Activated CD8-positive, alpha-beta memory T cell treated with anti-CD3 and anti-CD28 coated beads for 1 hour (primary cell): ENCODE measurements around the gene PIEZO2.
"Not testable (repeated sequence)": the region's sequence is repeated elsewhere in the genome, so short reads cannot be mapped to it uniquely, and the experiment has no call there.

ENCODE experiments used
- DNase-seq, 2 donors: peaks; one replicate each; pipeline ENCODE4 v3.0.0-alpha.2; 2020; ENCODE audit warnings: low read depth in 1 of 2; ENCODE audit errors: extremely low read depth in 1 of 2

Gene PIEZO2

GRCh38 chr18:11153097-11153496 lies 3.7 kb upstream of the PIEZO2 start:
- no peak for DNase-seq

- DNase-seq = no peak
Observed at GRCh38 chr18:11150271-11150615, 874 bp upstream of the PIEZO2 start.

DNA sequence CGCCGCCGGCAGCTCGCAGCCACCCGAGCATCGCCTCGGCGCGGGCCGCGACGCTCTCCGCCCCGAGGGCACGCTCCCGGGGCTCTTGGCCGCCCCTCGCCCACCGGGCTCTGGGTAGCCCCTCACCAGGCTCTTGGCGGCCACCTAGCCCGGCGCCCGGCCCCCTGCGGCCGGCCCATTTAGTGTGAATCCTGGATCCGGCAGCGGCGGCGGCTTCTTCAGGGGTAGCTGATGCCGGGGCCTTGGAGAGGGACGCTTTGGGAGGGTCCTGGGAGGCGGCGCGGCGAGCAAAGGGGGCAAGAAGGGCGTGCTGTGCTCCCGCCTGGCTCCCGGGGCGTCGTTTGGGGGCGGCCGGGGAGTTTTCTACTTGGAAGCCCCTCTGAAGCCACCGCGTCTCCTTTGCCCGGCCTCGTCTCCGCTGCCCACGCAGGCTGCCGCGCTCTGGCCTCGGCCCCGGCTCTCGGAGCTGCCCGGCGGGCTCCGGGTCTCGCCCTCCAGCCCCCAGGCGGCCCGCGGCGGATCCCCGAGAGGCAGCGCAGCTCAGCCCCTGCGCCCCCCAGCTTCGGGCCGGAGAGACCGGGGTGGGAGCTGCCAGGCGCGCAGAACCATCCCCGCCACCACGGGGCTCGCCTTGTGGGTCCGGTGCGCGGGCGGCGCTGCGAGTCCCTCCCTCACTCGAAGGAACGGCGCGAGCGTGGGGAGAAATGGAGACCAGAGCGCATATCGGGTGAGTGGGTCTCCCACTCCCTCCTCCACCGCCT lies 509 bp downstream of the PIEZO2 start:
- DNase-seq = no peak

DNA sequence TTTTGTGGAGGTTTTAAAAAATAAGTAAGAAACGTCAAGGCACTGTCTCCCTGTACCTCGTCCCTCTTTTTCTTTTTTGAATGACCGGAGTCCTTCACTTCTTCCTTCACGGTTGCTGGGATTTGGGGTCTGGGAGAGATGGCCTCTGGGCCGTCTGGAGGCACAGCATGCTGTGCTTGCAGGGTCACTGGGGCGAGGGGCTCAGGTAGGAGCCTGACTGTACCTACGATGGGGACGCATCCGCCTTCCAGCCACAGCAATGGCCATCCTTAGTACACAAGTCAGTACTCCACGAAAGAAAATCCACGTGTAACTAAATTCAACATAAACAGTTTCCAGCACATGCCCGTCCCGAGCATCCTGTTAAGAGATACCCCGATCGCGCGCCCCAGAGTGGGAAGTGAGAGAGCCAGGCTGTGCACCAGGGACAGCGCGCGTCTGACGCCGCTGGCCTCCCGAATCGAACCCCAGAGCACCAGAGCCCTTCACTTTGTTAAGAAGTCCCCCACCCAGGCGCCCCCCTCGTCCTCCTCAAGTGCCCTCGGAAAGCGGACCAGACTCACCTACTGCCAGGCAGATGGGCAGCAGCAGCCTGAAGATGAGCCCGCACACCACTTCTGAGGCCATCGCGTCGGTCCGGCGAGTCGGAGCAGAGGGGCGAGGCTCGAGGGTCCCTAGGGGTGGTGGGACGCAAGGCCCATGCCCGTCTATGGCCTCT lies 1.2 kb downstream of the PIEZO2 start:
- DNase-seq = no peak

GRCh38 chr18:11147371-11147951 lies 1.9 kb downstream of the PIEZO2 start:
- no peak for DNase-seq

DNA sequence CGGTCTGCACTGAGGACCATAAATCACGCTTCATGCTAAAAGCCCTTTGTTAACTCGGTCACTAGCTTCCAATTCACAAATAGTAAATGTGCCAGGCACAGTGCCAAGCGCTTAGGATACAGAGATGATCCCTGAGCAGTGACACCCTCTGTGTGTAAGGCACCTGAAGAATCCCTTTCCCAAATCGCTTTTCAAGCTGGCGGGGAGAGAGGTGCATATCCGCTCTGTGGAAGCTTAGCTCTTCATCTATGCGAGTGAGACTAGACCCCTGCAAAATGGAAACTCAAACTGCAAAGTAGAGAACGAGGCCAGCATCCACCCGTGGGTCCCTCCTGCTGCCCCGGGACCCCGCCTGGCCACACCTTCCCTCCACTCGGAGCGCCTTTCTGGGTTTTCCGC lies 2.4 kb downstream of the PIEZO2 start:
- no peak for DNase-seq

- DNase-seq = no peak
Observed at GRCh38 chr18:11146238-11146946, 3.0 kb downstream of the PIEZO2 start.

DNA sequence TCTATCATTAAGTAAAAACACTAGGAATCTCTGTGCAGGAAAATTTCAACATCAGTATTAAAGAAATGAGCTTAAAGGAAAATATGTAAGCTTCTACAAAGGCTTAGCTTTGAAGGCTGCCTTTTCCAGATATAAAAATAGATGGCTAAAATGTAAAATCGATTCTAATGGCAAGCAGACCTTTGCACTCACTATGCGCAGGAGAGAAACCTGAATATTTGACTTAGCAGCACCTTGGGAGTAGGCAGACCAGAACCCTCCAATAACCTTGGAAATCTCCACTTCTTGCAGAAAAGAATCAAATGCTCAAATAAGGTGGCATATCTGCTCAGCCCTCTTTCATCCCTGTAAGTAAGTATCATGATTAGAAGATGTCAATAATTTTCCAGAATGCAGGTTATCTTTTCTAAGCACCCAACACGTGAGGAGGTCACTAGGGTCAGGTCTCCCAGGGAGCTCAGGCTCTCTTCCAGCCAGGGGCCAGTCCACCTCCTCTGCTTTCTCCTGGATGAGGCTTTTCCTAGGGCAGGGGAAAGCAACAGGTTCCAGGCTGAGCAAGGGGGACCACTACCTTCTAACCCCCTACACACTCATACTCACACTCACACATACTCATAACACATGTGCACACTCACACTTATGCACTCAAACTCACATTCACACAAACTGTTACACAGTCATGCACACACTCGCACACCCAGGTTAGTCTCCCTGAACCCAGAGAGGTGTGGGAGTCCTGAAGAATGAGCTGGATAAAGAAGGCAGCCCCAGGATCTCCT lies 3.8 kb downstream of the PIEZO2 start:
- DNase-seq = no peak

- DNase-seq = no peak
Observed at GRCh38 chr18:11137400-11137799, 12.0 kb downstream of the PIEZO2 start.

DNA sequence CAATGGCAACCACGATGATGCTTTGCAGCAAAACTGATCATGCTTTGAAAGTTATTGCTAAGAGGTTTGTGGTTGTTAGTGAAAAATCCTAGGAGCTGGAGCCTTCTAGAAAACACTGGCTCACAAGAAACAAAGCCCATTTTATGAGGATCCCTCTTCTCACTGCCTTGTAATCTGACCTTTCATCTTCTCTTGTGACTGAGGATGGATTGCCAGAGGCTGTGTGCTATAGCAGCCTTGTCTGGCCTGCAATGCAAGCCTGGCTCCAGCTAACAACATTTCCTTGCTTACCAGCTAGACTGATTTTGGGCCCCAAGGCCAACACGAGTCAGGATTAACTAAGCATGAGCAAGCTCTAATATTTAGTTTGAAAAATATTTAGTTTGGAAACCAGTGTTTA lies 13.1 kb downstream of the PIEZO2 start:
- DNase-seq = no peak

- no peak for DNase-seq
Observed at GRCh38 chr18:11134940-11135339, 14.4 kb downstream of the PIEZO2 start.

- DNase-seq = not testable (repeated sequence)
Observed at GRCh38 chr18:11129059-11129458, 20.3 kb downstream of the PIEZO2 start.

DNA sequence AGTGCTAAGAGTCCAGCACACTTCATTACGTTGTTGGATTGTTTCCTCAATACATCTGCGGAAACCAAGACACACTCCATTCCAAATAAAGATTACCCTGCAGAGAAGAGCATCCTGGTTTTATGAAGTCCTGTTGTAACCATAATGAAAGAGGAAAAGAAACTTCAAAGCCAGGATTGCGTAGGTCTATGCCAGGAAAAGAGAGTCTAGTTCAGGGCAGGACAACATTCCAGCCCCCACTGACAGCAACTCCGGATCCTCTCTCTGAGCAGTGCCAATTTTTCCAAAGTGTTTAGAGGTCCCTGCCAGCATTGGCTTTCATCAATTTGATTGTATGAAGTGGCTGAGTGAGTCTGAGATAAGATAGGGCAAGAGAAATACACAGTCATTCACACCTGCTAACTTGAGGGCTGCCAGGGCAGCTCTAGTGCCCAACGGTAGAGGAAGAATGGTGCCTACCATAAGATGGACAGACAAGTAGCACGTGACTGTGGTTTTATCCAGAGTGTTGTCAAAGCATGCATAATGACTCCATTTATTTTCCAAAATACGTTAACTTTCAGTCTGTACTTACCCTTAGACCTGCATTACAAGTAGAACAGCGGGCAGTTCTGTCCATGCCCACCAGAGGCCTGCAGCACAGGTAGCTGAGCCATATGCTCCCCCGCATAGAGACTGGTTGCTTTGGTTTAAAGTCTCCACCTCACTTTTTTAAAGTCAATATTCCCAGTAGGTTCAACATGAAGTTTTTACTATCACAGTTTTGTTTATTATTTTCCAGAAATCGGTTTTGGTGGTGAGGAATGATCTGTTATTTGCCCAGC lies 23.7 kb downstream of the PIEZO2 start:
- no peak for DNase-seq

DNA sequence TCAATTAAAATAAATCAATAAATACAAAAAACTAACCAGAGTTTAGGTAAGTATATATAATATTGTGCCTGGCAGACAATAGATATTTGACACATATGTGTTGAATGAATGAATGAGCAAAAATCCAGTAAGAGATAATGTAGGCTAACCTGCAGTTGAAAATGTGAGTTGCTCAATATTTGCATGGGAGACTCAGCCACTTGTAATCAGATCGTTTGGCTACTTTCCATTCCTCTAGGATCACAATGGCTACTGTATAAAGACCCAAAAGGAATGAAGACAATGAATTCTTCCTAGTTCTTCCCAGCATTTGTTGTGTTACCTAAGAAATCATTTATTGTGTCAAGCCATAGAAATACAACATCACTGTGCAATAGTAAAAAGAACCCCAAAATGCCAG lies 25.3 kb downstream of the PIEZO2 start:
- no peak for DNase-seq

GRCh38 chr18:11121443-11121849 lies 27.9 kb downstream of the PIEZO2 start:
- DNase-seq = no peak

DNA sequence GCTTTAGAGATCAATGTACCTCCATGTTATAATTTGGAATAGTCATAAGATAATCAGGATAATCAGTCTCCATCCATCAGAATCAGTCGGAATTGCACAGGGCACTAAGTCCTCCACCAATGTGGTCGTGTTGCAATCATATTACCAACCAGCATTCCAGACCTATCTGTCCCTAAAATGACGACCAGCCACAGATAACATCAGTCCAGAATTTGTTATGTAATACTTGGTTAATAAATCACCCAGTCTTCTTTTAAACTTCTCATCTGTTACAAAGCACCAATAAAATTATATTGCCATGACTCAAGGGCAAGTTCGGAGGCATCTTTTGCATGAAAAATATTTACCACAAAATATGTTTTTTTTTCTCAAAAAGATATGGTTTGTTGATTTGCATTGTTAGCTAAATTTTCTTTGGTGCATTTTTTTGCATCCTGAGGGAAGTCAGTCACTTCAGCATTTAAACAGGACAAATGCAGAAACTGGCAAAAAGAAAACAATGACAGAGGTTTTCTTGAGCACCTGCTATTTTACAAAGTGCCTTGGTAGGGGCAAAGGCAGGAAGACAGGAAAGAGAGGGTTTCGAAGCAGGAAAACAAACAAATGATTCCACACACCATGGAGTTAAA lies 29.3 kb downstream of the PIEZO2 start:
- no peak for DNase-seq

- no peak for DNase-seq
Observed at GRCh38 chr18:11119550-11119949, 29.8 kb downstream of the PIEZO2 start.

GRCh38 chr18:11118051-11118766 lies 31.2 kb downstream of the PIEZO2 start:
- DNase-seq = no peak

GRCh38 chr18:11115276-11115675 lies 34.1 kb downstream of the PIEZO2 start:
- no peak for DNase-seq
